Measurements from ENCODE around the gene OPN1MW.
"Not testable (repeated sequence)": the region's sequence is repeated elsewhere in the genome, so short reads cannot be mapped to it uniquely, and the experiment has no call there.

Gene OPN1MW

DNA sequence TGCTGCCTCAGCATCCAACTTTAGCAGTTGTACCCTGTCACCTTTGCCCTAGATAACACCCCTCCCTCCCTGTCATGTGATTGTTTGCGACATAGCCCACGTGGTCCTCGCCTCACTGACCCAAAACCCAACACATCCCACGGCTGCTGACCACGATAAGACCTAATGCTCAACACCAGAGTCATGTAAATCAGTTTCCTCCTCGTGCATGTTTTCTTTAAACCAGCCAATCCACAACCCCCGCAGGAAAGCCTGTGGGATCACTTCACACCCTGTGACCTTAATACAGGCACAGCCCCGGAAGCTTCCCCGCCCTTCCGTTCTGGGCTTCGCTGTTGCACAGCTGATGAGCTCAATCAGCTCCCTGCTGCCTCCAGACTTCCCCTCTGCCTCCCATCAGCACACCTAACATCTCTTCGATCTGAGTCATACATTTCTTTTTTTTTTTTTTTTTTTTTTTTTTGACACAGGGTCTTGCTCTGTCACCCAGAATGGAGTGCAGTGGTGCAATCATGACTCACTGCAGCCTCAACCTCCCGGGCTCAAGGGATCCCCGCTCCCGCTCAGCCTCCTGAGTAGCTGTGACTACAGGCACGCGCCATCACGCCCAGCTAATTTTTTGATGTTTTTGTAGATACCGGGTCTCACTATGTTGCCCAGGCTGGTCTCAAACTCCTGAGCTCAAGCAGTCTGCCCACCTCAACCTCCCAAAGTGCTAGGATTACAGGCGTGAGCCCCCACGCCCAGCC lies 27.4 kb downstream of the OPN1MW start:
- H3K4me3 ChIP-seq (ENCODE audit: low read length): not testable (repeated sequence)

DNA sequence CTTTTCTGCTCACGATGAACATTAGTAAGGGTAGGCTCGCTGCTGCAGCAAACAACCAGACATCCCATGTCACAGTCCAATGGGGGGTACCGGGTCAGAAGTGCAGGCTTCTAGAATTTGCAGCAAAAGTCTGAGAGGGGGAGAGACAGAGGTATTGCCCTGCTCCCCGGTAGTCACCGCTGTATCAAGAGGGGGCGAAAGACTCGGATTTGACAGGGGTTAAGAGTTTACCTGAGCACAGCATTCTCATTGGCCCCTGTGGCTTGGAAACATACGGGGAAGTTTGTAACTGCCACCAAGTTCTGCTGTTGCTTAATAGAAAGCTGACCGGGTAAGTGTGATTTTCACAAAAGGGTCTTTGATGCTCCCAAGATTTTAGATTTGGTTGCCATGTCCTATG lies 28.7 kb downstream of the OPN1MW start:
- H3K4me3 ChIP-seq (ENCODE audit: low read length): not testable (repeated sequence)

- not testable (repeated sequence) for H3K4me3 ChIP-seq (ENCODE audit: low read length)
These were observed 29.1 kb downstream of the OPN1MW start for GRCh38 chrX:154211499-154211898.

DNA sequence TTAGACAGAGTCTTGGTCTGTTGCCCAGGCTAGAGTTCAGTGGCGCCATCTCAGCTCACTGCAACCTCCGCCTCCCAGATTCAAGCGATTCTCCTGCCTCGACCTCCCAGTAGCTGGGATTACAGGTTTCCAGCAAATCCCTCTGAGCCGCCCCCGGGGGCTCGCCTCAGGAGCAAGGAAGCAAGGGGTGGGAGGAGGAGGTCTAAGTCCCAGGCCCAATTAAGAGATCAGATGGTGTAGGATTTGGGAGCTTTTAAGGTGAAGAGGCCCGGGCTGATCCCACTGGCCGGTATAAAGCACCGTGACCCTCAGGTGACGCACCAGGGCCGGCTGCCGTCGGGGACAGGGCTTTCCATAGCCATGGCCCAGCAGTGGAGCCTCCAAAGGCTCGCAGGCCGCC lies 37.1 kb downstream of the OPN1MW start, which contains the start of gene OPN1MW2:
Gene OPN1MW2, plus strand, starts transcription at position 301 of the 400 bp plus-strand sequence. Its CDS starts 60 bp downstream, at position 361.
- H3K4me3 ChIP-seq (ENCODE audit: low read length): not testable (repeated sequence)

DNA sequence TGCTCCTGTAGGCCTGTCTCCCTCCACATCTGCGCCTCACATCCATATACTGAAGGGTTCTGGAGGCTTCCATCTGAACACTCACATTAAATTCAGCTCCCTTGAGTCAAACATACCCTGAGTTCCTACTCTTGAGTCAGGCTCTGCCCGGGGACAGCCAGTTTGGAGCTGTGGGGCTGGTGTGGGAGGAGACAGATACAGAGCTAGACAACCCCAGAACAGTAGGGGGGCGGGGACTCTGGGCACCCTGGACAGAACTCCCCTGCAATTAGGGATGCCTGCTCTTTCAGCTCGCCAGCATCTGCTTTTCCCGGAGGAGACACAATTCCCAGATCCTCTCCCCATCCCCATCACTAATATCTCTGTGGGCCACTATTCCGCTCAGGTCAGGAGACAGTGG lies 42.9 kb downstream of the OPN1MW start:
- H3K4me3 ChIP-seq (ENCODE audit: low read length): not testable (repeated sequence)

- H3K4me3 ChIP-seq (ENCODE audit: low read length): not testable (repeated sequence)
These were observed 44.3 kb downstream of the OPN1MW start for GRCh38 chrX:154226706-154227105.

GRCh38 chrX:154231443-154231842 lies 49.0 kb downstream of the OPN1MW start:
- not testable (repeated sequence) for H3K4me3 ChIP-seq (ENCODE audit: low read length)

- H3K4me3 ChIP-seq (ENCODE audit: low read length): not testable (repeated sequence)
These were observed 51.2 kb downstream of the OPN1MW start for GRCh38 chrX:154233620-154234019.

GRCh38 chrX:154238939-154239559 lies 56.7 kb downstream of the OPN1MW start:
- H3K4me3 ChIP-seq (ENCODE audit: low read length): not testable (repeated sequence)

DNA sequence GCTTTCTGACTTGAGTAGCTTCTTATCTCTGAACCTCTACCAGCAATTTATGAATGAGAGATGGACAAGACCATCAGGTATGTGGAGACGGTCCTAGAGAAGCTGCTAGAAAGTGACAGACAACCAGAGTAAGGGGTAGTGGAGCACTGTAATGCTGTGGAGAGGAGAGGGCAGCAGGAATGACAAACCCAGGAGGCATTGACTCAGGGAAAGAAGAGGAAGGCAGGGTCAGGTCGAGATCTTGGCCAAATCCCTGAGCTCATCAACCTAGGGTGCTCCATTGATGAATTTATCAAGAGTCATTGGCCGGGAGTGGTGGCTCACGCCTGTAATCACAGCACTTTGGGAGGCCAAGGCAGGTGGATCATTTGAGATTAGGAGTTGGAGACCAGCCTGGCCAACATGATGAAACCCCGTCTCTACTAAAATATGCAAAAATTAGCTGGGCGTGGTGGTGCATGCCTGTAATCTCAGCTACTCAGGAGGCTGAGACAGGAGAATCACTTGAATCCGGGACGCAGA lies 57.6 kb downstream of the OPN1MW start:
- not testable (repeated sequence) for H3K4me3 ChIP-seq (ENCODE audit: low read length)

All from GM08714 (cell line).